Activated CD8-positive, alpha-beta T cell treated with anti-CD3 and anti-CD28 coated beads, Interleukin-2, amount 10 ng/mL, durations not matched to agents 7 days and 5 days (primary cell): ENCODE results near the gene CNTNAP5. TPM values are rescaled to one million over a fixed set of nuclear protein-coding genes. Genes with fewer than 3 reads are reported as not detected.

Source experiments
- ATAC-seq: fragments of 150-1000 bp; cut with Tn5 transposase; one replicate; pipeline ENCODE4 v1.10.0; 2021; ENCODE audit warnings: moderate library complexity
- CTCF ChIA-PET: fragments of 350-600 bp; sonication (Branson Sonifier 250); formaldehyde crosslinking; loops from one replicate; lab custom pipeline; 2021; ENCODE audit warnings: antibody characterized with exemption; lab: Charles Lee
- POLR2A ChIA-PET: fragments of 350-600 bp; sonication (Branson Sonifier 250); formaldehyde crosslinking; loops from one replicate; lab custom pipeline; 2021; ENCODE audit warnings: antibody characterized with exemption; lab: Charles Lee
- DNase-seq: peaks from one replicate; pipeline ENCODE4 v3.0.0-alpha.2; 2020
- H3K27ac Mint-ChIP-seq: one replicate; pipeline ENCODE4 v1.8.0; 2021; ENCODE audit warnings: mild to moderate bottlenecking, mixed read lengths
- H3K27me3 Mint-ChIP-seq: one replicate; pipeline ENCODE4 v1.8.0; 2021; ENCODE audit warnings: low read depth, mixed read lengths
- H3K36me3 Mint-ChIP-seq: one replicate; pipeline ENCODE4 v1.8.0; 2021; ENCODE audit warnings: low read depth, mixed read lengths
- H3K4me1 Mint-ChIP-seq: one replicate; pipeline ENCODE4 v1.8.0; 2021; ENCODE audit warnings: low read depth, mixed read lengths
- H3K4me3 Mint-ChIP-seq: one replicate; pipeline ENCODE4 v1.8.0; 2021; ENCODE audit warnings: mild to moderate bottlenecking, mixed read lengths
- H3K9me3 Mint-ChIP-seq: one replicate; pipeline ENCODE4 v1.8.0; 2022; ENCODE audit warnings: mixed read lengths; ENCODE audit not compliant: insufficient read depth
- total RNA-seq, 2 experiments: library from RNA; stranded (reverse); gene quantifications; one replicate each; pipeline ENCODE4 v1.2.3, GENCODE V29; 2021

CNTNAP5 gene
- total RNA-seq, 2 experiments from 2014 or later, result not detected

DNA sequence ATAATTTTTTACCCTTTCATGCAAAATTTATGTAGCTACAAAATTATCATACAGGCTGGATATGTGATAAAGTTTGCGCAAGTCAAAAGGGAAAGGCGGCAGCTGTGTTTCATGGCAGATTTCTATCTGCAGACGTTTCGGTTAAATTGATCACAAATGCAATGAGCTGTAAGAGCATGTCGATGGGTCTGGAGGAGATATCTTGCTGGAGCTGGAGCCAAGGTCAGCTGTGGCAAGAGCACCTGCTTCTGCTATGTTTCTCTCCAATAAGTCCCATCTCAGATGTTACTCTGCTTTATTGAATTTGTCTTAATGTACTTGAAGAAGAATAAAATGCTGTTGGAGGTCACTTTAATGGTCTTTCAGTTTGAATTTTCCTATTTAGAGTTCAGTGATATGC is 749.7 kb downstream of the CNTNAP5 start:
- H3K4me3 Mint-ChIP-seq, result no peak overlapping the region

DNA sequence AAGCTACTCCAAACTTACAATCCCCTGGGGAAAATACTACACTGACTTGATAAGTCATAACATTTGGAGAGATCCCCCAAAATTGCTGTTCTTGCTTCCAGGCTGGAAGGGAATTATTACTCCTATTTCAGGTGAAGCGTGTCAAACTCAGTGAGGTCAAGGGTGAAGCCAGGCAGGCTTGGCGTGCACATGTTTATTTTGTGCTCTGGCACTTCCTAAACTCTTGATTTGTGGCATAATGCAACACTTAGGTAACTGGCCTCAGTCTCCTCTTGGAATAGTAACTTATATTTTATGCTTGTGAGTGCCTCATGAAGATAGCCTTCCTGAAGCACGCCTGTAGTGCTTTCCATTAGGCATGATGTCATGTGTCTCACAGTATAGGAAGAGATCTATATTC is 751.2 kb downstream of the CNTNAP5 start:
- H3K9me3 Mint-ChIP-seq, result peaks cover 6% of the 10 kb centered on the region
- DNase-seq (no peak), ATAC-seq (no peak)
- H3K4me3 Mint-ChIP-seq, result no peak overlapping the region
- CTCF ChIA-PET, result no interaction called here
- no peak overlapping the region for H3K27ac Mint-ChIP-seq
- POLR2A ChIA-PET, result no interaction called here
- no peaks in the 10 kb centered on the region for H3K27me3 Mint-ChIP-seq
- no peaks in the 10 kb centered on the region for H3K4me1 Mint-ChIP-seq
- H3K36me3 Mint-ChIP-seq, result no peaks in the 10 kb centered on the region

More for the DNA sequence above, 749.7 kb downstream of the CNTNAP5 start:
- Mint-ChIP-seq H3K27me3 (no peaks in the 10 kb centered on the region), H3K4me1 (no peaks in the 10 kb centered on the region), H3K27ac (no peak overlapping the region), H3K9me3 (peaks cover 8% of the 10 kb centered on the region), H3K36me3 (no peaks in the 10 kb centered on the region)
- POLR2A ChIA-PET, result no interaction called here
- ATAC-seq (no peak), DNase-seq (no peak)
- CTCF ChIA-PET, result no interaction called here

DNA sequence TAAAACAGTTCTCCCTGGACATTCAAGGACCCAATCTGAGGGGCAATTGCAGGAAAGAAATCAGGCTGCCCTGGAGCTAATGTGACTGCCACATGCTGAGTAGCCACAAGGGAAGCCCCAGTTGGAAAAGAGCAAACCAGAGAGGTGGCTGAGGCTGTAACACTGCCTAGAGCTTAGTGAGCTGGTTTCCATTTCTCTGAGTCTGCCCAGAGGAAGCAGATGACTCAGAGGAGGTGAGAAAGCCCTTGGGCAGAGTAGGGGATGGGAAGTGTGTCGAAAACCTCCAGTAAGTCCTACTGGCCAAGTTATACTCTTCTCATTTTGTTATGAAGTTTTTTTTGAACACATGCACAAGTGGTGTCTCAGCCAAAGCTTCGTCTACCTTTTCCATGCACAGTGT is 753.0 kb downstream of the CNTNAP5 start:
- ChIA-PET POLR2A (no interaction called here), CTCF (no interaction called here)
- DNase-seq (no peak), ATAC-seq (no peak)
- no peaks in the 10 kb centered on the region for H3K27me3 Mint-ChIP-seq
- H3K36me3 Mint-ChIP-seq, result no peaks in the 10 kb centered on the region
- no peak overlapping the region for H3K4me3 Mint-ChIP-seq
- no peak overlapping the region for H3K27ac Mint-ChIP-seq
- peaks cover under 1% of the 10 kb centered on the region for H3K9me3 Mint-ChIP-seq
- H3K4me1 Mint-ChIP-seq, result no peaks in the 10 kb centered on the region

DNA sequence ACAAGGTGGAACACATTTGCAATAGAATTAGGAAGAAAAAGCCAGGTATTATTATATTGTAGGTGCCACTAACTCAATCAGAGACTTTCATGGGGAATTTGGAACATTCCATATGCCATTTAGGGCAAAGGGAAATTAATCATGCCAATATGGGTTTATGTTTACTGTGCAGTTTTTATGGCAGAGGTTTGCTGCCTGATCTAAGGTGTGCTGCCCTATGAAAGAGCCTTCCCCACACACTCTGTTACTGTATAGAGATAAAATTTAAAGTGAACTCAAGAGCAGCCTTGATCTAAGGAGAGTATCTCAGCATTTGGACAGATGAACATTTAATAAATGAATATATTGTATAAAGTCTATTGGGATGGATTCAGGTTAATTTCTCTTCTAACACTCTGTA is 771.6 kb downstream of the CNTNAP5 start:
- ATAC-seq (no peak), DNase-seq (no peak)
- H3K4me3 Mint-ChIP-seq, result no peak overlapping the region
- ChIA-PET POLR2A (no interaction called here), CTCF (no interaction called here)
- H3K4me1 Mint-ChIP-seq, result no peaks in the 10 kb centered on the region
- H3K9me3 Mint-ChIP-seq, result peaks cover 2% of the 10 kb centered on the region
- H3K27me3 Mint-ChIP-seq, result no peaks in the 10 kb centered on the region
- no peaks in the 10 kb centered on the region for H3K36me3 Mint-ChIP-seq
- H3K27ac Mint-ChIP-seq, result no peak overlapping the region

DNA sequence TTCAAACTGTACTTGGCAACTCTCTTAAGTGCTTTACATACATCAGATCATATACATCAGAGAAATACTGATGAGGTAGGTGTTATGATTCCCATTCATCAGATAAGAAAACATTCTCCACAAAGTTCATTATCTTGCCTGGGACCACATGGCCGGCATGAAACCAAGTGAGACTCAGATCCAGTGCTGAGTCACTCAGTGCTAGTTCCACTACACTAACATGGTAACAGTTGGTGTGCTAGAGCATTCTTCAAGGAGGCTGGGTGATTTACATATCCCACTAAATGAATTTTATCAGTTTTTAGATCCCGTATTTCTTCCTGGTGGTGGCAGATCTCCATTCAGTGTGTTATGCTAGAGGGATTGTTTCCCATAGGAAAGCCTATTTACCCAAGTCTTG is 772.0 kb downstream of the CNTNAP5 start:
- H3K9me3 Mint-ChIP-seq, result no peaks in the 10 kb centered on the region
- no peaks in the 10 kb centered on the region for H3K27me3 Mint-ChIP-seq
- ChIA-PET POLR2A (no interaction called here), CTCF (no interaction called here)
- ATAC-seq, result no peak
- no peaks in the 10 kb centered on the region for H3K36me3 Mint-ChIP-seq
- H3K4me1 Mint-ChIP-seq, result no peaks in the 10 kb centered on the region
- H3K27ac Mint-ChIP-seq, result no peak overlapping the region
- DNase-seq, result no peak
- H3K4me3 Mint-ChIP-seq, result no peak overlapping the region

DNA sequence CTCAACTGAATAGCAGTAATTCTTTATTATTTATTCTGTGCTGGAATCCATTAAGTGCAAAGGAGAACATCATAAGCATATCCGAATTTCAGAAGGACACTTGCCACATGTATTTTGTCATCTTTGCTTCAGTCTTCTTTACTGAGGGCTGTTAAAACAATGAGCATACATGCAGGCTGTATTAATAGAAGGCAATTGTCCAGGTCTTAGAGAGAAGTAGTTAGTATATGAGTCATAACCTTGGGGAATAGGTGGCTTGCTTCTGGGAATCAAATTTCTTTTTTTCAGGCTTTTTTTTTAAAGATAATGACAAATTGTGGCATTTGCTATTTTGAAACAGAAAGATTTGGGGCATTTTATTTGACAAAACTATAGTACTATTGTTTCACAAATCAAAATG is 773.5 kb downstream of the CNTNAP5 start:
- Mint-ChIP-seq H3K27ac (no peak overlapping the region), H3K4me3 (no peak overlapping the region), H3K36me3 (no peaks in the 10 kb centered on the region), H3K27me3 (no peaks in the 10 kb centered on the region), H3K4me1 (no peaks in the 10 kb centered on the region), H3K9me3 (no peaks in the 10 kb centered on the region)
- CTCF ChIA-PET, result no interaction called here
- DNase-seq, result no peak
- POLR2A ChIA-PET, result no interaction called here
- no peak for ATAC-seq

DNA sequence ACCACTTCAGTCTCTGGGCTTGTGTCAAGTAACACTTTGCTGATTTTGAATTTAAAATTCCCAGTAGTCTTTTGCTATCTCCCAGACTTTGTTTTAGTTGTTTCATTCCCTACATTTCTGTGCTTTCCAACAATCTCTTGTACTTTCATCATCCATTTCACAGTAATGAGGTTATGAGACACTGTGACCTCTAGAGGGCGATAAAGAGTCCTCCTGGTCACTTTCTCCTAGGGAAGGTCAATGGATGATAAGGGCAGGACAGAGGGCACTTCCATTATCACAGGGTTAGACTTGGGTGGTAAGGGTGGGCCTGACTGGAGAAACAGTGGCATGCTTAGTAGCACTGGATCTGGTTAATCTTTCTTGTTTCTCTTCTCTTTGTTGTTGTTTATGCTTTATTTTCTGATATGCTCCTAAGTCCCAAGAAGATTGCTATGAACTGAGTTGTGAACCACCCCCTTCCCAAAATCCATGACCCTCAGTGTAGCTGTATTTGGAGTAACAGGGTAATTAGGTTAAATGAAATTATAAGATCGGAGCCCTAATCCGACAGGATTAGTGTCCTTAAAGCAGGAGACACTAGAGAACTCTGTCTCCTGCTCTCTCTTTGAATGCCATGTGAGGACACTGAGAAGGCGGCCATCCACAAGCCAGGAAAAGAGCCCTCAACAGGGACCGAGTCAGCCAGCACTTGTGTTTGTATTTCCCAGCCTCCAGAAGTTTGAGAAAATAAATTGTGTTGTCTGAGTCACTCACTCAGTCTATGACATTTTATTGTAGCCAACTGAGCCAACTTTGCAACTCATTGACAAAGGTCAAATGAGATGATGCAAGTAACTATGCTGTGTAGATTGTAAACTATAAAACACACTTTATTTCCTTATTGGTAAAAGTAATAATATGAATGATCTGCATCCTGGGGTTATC is 779.2 kb downstream of the CNTNAP5 start:
- no peak for DNase-seq
- H3K36me3 Mint-ChIP-seq, result no peaks in the 10 kb centered on the region
- CTCF ChIA-PET, result no interaction called here

DNA sequence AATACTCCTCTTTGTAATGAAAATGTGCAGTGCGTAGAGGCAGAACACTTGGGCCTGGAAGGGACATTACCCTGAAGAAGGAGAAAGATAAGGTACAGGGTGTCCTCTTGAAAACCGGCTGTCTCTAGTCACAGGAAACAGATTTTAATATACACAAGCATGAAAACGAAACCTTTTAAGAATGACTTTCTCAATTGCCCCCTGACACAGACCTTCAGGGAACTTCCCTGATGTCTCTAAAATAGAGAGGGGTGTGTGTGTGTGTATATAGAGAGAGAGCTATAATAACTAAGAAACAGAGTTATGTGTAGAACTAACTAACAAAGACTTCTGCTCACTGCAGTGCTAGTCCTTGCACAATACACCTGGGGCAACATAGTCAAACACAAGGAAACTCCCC is 780.0 kb downstream of the CNTNAP5 start:
- DNase-seq (no peak), ATAC-seq (no peak)
- CTCF ChIA-PET, result no interaction called here
- Mint-ChIP-seq H3K9me3 (no peaks in the 10 kb centered on the region), H3K27ac (no peak overlapping the region), H3K27me3 (no peaks in the 10 kb centered on the region), H3K36me3 (no peaks in the 10 kb centered on the region), H3K4me1 (no peaks in the 10 kb centered on the region), H3K4me3 (no peak overlapping the region)
- POLR2A ChIA-PET, result no interaction called here

More for the DNA sequence above, 779.2 kb downstream of the CNTNAP5 start:
- Mint-ChIP-seq H3K27ac (no peak overlapping the region), H3K9me3 (no peaks in the 10 kb centered on the region), H3K4me1 (no peaks in the 10 kb centered on the region), H3K27me3 (no peaks in the 10 kb centered on the region), H3K4me3 (no peak overlapping the region)
- ATAC-seq, result no peak
- POLR2A ChIA-PET, result no interaction called here

DNA sequence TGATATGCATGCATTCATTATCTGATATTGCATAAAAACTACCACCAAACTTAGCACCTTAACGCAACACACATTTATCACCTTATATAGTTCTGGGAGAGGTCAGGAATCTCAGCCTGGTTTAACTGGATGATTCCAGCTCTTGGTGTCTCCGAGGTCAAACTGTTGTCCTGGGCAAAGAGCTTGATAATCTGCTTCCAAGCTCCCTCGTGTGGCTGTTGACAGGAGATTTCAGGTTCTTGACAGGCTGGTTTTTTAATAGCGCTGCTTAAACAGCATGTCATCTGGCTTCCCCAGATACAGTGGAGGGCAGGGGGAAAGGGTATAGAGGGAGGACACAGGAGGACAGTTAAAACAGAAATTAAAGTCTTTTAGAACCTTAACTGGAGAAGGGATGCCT is 785.0 kb downstream of the CNTNAP5 start:
- ChIA-PET POLR2A (no interaction called here), CTCF (no interaction called here)
- Mint-ChIP-seq H3K4me3 (no peak overlapping the region), H3K4me1 (no peaks in the 10 kb centered on the region), H3K9me3 (no peaks in the 10 kb centered on the region), H3K27ac (no peak overlapping the region), H3K36me3 (no peaks in the 10 kb centered on the region), H3K27me3 (no peaks in the 10 kb centered on the region)
- no peak for DNase-seq
- no peak for ATAC-seq

DNA sequence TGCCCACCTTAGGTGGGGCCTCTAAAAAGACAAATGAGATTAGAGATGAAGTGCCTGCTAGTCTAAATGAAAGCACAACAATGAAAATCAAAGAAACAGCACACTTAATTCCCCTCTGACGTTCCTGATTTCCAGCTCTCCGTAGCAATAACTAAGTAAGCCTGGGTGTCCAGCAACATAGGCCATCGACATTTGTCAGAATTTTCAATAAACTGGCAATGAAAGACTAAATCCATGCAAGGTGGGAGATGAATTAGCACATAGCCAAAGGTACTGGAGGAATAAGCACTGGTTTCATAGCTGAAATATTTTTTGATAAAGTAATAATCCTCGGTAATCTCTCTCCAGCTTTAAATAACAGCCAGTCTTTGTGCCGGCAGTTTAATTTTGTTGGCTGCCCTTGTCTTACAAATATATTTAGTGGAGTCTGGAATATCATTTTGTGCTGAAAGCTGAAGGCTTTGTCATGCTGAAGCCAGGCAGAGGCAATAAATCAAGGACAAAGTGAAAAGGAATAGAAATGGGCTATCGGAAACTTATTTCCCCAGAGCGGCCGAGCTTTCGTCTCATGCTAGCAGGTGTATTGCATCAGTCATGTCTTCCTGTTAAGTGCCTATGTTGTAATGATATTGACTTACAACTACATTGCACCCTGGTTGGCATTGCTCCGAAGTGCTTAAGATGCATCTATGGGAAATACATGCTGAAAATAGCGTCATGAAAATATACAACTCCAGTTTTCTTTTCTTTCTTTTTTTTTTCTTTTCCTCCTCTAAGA is 790.1 kb downstream of the CNTNAP5 start:
- Mint-ChIP-seq H3K9me3 (peaks cover 10% of the 10 kb centered on the region), H3K27me3 (no peaks in the 10 kb centered on the region), H3K27ac (no peak overlapping the region), H3K36me3 (no peaks in the 10 kb centered on the region), H3K4me1 (no peaks in the 10 kb centered on the region), H3K4me3 (no peak overlapping the region)
- POLR2A ChIA-PET, result no interaction called here
- ATAC-seq (no peak), DNase-seq (no peak)
- CTCF ChIA-PET, result no interaction called here

DNA sequence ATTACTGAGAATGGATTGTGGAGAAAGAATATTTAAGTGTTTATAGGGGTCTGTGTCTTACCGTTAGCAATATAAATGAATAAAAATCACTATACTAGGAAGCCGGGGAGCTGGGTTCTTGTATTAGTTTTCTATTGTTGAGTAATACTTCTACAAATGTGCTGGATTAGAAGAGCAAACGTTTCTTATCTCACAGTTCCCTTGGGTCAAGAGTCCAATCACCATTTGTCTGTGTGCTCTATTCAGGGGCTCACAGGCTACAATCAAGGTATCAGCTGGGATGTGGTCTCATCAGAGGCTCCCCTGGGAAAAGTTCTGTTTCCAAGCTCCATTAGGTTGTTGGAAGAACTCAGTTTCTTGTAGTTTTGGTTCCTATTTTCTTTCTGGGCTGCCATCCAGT is 790.9 kb downstream of the CNTNAP5 start:
- H3K9me3 Mint-ChIP-seq, result peaks cover 10% of the 10 kb centered on the region
- DNase-seq, result no peak
- H3K36me3 Mint-ChIP-seq, result no peaks in the 10 kb centered on the region
- ChIA-PET POLR2A (no interaction called here), CTCF (no interaction called here)
- H3K27ac Mint-ChIP-seq, result no peak overlapping the region
- H3K4me1 Mint-ChIP-seq, result no peaks in the 10 kb centered on the region
- H3K4me3 Mint-ChIP-seq, result no peak overlapping the region
- no peak for ATAC-seq
- H3K27me3 Mint-ChIP-seq, result no peaks in the 10 kb centered on the region

DNA sequence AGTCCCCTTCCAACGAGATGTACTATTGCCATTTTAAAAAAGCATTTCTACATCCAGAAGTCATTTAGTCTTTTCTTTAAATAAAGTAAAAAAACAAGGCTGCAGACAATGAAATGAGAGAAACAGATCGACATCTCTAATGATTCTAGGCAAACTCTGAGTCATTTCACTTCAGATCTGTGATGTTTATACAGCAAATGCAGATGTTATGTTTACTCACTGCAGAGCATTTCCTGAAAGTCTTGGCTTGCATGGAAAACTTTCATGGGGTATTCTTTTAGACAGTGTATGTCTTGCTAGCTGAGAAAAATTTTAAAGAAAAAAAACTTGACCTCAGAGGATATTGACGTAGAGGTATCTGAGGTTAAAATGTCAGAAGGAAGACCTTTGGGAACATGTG is 797.4 kb downstream of the CNTNAP5 start:
- no peak overlapping the region for H3K4me3 Mint-ChIP-seq
- POLR2A ChIA-PET, result no interaction called here
- H3K4me1 Mint-ChIP-seq, result no peaks in the 10 kb centered on the region
- H3K9me3 Mint-ChIP-seq, result peaks cover 10% of the 10 kb centered on the region
- DNase-seq (no peak), ATAC-seq (no peak)
- H3K27ac Mint-ChIP-seq, result no peak overlapping the region
- no peaks in the 10 kb centered on the region for H3K36me3 Mint-ChIP-seq
- H3K27me3 Mint-ChIP-seq, result no peaks in the 10 kb centered on the region
- CTCF ChIA-PET, result no interaction called here
